ENCODE results near the gene TTI1. TPM values are rescaled to one million over a fixed set of nuclear protein-coding genes. Genes with fewer than 3 reads are reported as not detected.

Gene TTI1
- total and polyA plus RNA-seq, 2 donors (not counting 1 experiment from before 2014, with no cell fraction given), result 13.9 to 33.9 TPM

DNA sequence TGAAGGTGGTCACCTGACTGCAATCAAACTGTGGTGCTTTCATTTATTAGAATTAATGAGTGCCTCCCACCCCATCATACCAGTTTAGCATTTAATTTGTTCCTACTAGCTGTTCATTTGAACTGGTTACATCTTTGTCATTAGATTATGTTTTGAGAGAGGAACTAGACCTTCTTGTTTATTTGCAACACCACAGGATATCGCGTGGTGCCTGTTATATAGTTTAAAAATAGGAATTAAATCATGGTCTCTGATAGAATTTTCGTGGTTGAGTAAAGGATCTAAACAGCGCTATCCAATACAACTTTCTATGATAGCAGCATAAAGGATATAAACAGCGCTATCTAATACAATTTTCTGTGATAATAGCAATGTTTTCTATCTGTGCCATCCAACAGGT lies 3.1 kb upstream of the TTI1 start:
- TF ChIP-seq EZH2 (IDR thresholded peaks at IDR 0.05; ENCODE audit: borderline replicate concordance, insufficient read depth, low read depth, low read length, poor library complexity, severe bottlenecking), result no peak
- TF ChIP-seq, protein P1, sequence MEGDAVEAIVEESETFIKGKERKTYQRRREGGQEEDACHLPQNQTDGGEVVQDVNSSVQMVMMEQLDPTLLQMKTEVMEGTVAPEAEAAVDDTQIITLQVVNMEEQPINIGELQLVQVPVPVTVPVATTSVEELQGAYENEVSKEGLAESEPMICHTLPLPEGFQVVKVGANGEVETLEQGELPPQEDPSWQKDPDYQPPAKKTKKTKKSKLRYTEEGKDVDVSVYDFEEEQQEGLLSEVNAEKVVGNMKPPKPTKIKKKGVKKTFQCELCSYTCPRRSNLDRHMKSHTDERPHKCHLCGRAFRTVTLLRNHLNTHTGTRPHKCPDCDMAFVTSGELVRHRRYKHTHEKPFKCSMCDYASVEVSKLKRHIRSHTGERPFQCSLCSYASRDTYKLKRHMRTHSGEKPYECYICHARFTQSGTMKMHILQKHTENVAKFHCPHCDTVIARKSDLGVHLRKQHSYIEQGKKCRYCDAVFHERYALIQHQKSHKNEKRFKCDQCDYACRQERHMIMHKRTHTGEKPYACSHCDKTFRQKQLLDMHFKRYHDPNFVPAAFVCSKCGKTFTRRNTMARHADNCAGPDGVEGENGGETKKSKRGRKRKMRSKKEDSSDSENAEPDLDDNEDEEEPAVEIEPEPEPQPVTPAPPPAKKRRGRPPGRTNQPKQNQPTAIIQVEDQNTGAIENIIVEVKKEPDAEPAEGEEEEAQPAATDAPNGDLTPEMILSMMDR (IDR thresholded peaks at IDR 0.05), result no peak
- intact Hi-C loops (cut with micrococcal nuclease), result loop anchor here (10.0 kb wide), 1 partner anchor 742 kb away; no protein-coding TSS in a partner anchor
- Histone ChIP-seq H2AFZ (ENCODE audit: insufficient read depth, low read depth, low read length, poor library complexity, severe bottlenecking) (no peak overlapping the region), H3K27me3 (replicated peaks in 1 of 4; ENCODE audit: control extremely low read depth in 1 of 4, control insufficient read depth in 3 of 4, insufficient read depth in 4 of 4, low read length in 3 of 4) (no peaks in the 10 kb centered on the region), H3K4me2 (replicated peaks; ENCODE audit: low read depth, low read length, poor library complexity, severe bottlenecking) (no peak overlapping the region), H4K20me1 (ENCODE audit: control insufficient read depth, insufficient read depth, low read length, poor library complexity, severe bottlenecking) (peaks cover 12% of the 10 kb centered on the region), H3K4me1 (ENCODE audit: control insufficient read depth in 2 of 2, insufficient read depth in 2 of 2, low read length in 2 of 2) (peaks cover 35 to 40% of the 10 kb centered on the region in 2 donors), H3K9me3 (ENCODE audit: control extremely low read depth in 1 of 3, control insufficient read depth in 2 of 3, insufficient read depth in 1 of 3, low read length in 2 of 3) (no peaks in the 10 kb centered on the region), H3K27ac (ENCODE audit: low read length in 2 of 2) (no peak overlapping the region), H3K79me2 (ENCODE audit: control insufficient read depth, insufficient read depth, low read length) (peaks cover 99% of the 10 kb centered on the region), H3K4me3 (ENCODE audit: control extremely low read depth in 1 of 5, extremely low read depth in 1 of 5, insufficient read depth in 1 of 5, low read depth in 2 of 5, low read length in 4 of 5) (no peak overlapping the region), H3K36me3 (replicated peaks in 1 of 2; ENCODE audit: control extremely low read depth in 1 of 2, control insufficient read depth in 1 of 2, extremely low read depth in 1 of 2, insufficient read depth in 2 of 2, low read length in 1 of 2) (peaks cover 7 to 16% of the 10 kb centered on the region in 2 experiments), H3K9ac (ENCODE audit: low read length) (no peak overlapping the region)
- DNase-seq (no peak), ATAC-seq (ENCODE audit: low read depth) (no peak)
- ChIA-PET POLR2A (no interaction called here), CTCF (interaction anchor here (0.9 kb wide), 1 partner anchor 21 kb away, joined by 3 read pairs; no protein-coding TSS in a partner anchor)
- no peak overlapping the region for H3K4me3 Mint-ChIP-seq
- H3K27me3 Mint-ChIP-seq, result no peaks in the 10 kb centered on the region
- no peaks in the 10 kb centered on the region for H3K9me3 Mint-ChIP-seq (ENCODE audit: insufficient read depth)
- no CpG with 5 or more reads among the region's 5 CpGs for WGBS (ENCODE audit: insufficient coverage)
- no peak overlapping the region for H3K27ac Mint-ChIP-seq
- H3K4me1 Mint-ChIP-seq, result peaks cover 56% of the 10 kb centered on the region

DNA sequence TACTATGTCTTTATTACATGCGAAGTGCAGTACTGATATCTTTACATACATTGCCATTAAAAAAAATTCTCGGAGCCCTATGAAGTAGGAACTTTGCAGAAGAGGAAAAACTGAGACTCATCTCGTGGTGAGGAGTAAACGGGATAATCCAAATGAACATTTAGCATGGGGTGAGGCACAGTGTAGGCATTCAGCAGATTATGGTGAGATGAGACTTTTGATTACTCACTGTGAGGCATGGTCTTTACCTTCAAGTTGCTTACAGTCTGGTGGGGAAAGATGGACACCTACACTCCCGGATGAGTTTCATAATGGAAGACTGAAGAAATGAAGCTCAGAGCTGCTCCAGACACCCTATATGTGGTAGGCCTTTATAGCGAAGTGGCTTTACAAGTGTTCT lies 1.7 kb upstream of the TTI1 start:
- DNase-seq (no peak), ATAC-seq (ENCODE audit: low read depth) (no peak)
- Histone ChIP-seq H3K79me2 (ENCODE audit: control insufficient read depth, insufficient read depth, low read length) (peaks cover 100% of the 10 kb centered on the region), H3K4me1 (ENCODE audit: control insufficient read depth in 2 of 2, insufficient read depth in 2 of 2, low read length in 2 of 2) (peaks cover 35 to 46% of the 10 kb centered on the region in 2 donors), H3K9me3 (ENCODE audit: control extremely low read depth in 1 of 3, control insufficient read depth in 2 of 3, insufficient read depth in 1 of 3, low read length in 2 of 3) (no peaks in the 10 kb centered on the region), H4K20me1 (ENCODE audit: control insufficient read depth, insufficient read depth, low read length, poor library complexity, severe bottlenecking) (peaks cover 9% of the 10 kb centered on the region), H2AFZ (ENCODE audit: insufficient read depth, low read depth, low read length, poor library complexity, severe bottlenecking) (no peak overlapping the region), H3K9ac (ENCODE audit: low read length) (peak overlapping the region; percentile 86), H3K4me3 (ENCODE audit: control extremely low read depth in 1 of 5, extremely low read depth in 1 of 5, insufficient read depth in 1 of 5, low read depth in 2 of 5, low read length in 4 of 5) (no peak overlapping the region), H3K36me3 (replicated peaks in 1 of 2; ENCODE audit: control extremely low read depth in 1 of 2, control insufficient read depth in 1 of 2, extremely low read depth in 1 of 2, insufficient read depth in 2 of 2, low read length in 1 of 2) (peaks cover 0 to 3% of the 10 kb centered on the region in 2 experiments), H3K4me2 (replicated peaks; ENCODE audit: low read depth, low read length, poor library complexity, severe bottlenecking) (peak overlapping the region; percentile 82), H3K27me3 (replicated peaks in 1 of 4; ENCODE audit: control extremely low read depth in 1 of 4, control insufficient read depth in 3 of 4, insufficient read depth in 4 of 4, low read length in 3 of 4) (no peaks in the 10 kb centered on the region), H3K27ac (ENCODE audit: low read length in 2 of 2) (no peak overlapping the region)
- H3K4me3 Mint-ChIP-seq, result peak overlapping the region; percentile 95
- peak overlapping the region; percentile 92 for H3K27ac Mint-ChIP-seq
- H3K27me3 Mint-ChIP-seq, result no peaks in the 10 kb centered on the region
- ChIA-PET POLR2A (no interaction called here), CTCF (interaction anchor here (1.9 to 2.3 kb wide), 2 partner anchors 23 to 186 kb away, joined by 10 read pairs; no protein-coding TSS in a partner anchor)
- peaks cover 67% of the 10 kb centered on the region for H3K4me1 Mint-ChIP-seq
- intact Hi-C loops (cut with micrococcal nuclease), result loop anchor here (10.0 kb wide), 1 partner anchor 740 kb away; no protein-coding TSS in a partner anchor
- H3K9me3 Mint-ChIP-seq (ENCODE audit: insufficient read depth), result no peaks in the 10 kb centered on the region
- WGBS (ENCODE audit: insufficient coverage), result 90% methylated on average over 3 of the region's 6 CpGs
- TF ChIP-seq EZH2 (IDR thresholded peaks at IDR 0.05; ENCODE audit: borderline replicate concordance, insufficient read depth, low read depth, low read length, poor library complexity, severe bottlenecking), result no peak
- TF ChIP-seq, protein P1 (IDR thresholded peaks at IDR 0.05), result no peak

Measured in B cell (primary cell).